ENCODE results near the gene ERC2. TPM values are rescaled to one million over a fixed set of nuclear protein-coding genes. Genes with fewer than 3 reads are reported as not detected.

Gene ERC2
- total RNA-seq, 1 donor from 2014 or later, result 0.11 TPM

DNA sequence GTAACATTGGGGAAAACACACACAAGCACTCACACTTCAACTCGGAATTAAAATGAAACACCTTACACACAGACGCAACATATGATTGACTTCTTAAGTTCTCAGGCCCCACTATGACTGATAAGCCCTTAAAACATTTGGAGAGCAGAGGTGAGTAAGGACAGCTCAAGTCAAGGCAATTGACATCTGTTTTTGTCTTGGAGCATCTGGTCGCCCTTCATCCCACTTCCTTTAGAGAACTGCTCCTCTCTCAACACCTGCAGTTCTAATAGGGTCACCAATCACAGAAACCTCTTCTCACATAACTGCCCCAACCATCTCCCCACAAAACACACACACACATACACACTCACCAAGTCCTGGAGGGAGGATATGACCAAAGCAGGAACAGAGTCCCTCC lies 43.4 kb downstream of the ERC2 start:
- H3K36me3 ChIP-seq, result no peaks in the 10 kb centered on the region
- no peaks in the 10 kb centered on the region for H3K27me3 ChIP-seq
- no peak overlapping the region for H3K4me3 ChIP-seq
- no peaks in the 10 kb centered on the region for H3K4me1 ChIP-seq
- TF ChIP-seq, protein P1, sequence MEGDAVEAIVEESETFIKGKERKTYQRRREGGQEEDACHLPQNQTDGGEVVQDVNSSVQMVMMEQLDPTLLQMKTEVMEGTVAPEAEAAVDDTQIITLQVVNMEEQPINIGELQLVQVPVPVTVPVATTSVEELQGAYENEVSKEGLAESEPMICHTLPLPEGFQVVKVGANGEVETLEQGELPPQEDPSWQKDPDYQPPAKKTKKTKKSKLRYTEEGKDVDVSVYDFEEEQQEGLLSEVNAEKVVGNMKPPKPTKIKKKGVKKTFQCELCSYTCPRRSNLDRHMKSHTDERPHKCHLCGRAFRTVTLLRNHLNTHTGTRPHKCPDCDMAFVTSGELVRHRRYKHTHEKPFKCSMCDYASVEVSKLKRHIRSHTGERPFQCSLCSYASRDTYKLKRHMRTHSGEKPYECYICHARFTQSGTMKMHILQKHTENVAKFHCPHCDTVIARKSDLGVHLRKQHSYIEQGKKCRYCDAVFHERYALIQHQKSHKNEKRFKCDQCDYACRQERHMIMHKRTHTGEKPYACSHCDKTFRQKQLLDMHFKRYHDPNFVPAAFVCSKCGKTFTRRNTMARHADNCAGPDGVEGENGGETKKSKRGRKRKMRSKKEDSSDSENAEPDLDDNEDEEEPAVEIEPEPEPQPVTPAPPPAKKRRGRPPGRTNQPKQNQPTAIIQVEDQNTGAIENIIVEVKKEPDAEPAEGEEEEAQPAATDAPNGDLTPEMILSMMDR (IDR thresholded peaks at IDR 0.05), result no peak
- H3K27ac ChIP-seq, result no peak overlapping the region
- no peaks in the 10 kb centered on the region for H3K9me3 ChIP-seq
- intact Hi-C loops (cut with DNase I), result no loop called here
- no peak for DNase-seq (ENCODE audit: low spot score in 2 of 2)

DNA sequence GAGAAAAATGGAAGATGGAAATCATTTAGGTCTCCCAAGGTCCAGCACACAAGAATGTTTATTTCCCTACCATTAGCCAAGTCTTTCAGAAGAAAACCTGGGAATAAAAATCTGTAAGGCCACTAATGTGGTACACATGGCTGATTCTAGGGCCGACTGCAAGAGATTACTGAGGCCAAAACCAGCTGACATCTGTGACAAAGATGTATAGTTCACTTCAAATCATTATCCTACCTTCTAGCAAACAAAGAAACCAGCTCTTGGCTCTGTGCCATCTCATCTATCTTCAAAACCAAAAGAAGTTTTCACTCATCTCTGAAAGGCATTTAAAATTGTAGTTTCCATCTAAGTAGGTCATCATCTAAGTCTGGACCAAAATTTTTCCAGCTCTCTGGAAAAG lies 43.9 kb downstream of the ERC2 start:
- Histone ChIP-seq H3K4me3 (no peak overlapping the region), H3K4me1 (no peaks in the 10 kb centered on the region), H3K36me3 (no peaks in the 10 kb centered on the region), H3K27me3 (no peaks in the 10 kb centered on the region), H3K9me3 (no peaks in the 10 kb centered on the region), H3K27ac (no peak overlapping the region)
- TF ChIP-seq, protein P1 (IDR thresholded peaks at IDR 0.05), result no peak
- no peak for DNase-seq (ENCODE audit: low spot score in 2 of 2)
- intact Hi-C loops (cut with DNase I), result no loop called here

DNA sequence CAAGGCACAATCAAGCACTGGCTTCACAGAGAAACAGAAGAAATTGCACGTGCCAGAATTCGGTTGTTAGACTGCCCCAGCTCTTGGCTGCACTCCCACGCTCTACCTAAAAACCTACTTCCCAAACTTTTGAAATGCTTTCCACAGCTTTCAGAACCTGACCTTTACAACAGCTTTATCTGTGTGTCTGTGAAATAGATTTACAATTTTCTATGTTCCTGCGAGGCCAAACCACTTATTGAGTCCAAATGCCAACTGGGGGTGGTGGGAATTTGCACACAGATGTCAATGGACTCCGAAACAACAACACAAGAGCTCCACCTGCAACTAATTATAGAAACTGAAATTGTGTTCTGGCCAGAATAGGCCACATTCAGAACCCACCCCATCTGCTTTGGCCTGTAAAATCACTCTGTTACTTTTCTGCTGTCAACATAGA lies 44.6 kb downstream of the ERC2 start:
- no peaks in the 10 kb centered on the region for H3K27me3 ChIP-seq
- intact Hi-C loops (cut with DNase I), result no loop called here

DNA sequence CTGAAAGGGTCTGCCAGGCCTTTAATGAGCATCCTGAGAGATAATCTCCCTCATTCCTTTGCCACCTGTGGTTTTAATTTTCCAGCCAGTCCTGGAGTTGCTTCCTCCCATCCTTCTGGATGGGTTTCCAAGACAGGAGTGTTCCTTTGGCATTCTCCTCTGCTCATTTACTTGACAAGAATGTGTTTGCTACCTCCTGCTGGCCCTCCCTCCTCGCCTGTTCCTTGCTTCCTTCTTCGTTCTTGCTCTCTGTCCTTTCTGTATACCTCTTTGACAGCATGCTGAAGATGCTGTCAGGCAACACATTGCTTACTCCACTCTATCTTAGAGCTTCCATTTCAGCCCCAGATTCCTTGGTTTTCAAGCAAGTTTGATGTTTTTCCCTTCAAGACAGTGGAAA lies 46.0 kb downstream of the ERC2 start:
- DNase-seq (ENCODE audit: low spot score in 2 of 2), result no peak
- TF ChIP-seq, protein P1 (IDR thresholded peaks at IDR 0.05), result no peak
- H3K4me3 ChIP-seq, result no peak overlapping the region
- H3K27ac ChIP-seq, result no peak overlapping the region
- no peaks in the 10 kb centered on the region for H3K4me1 ChIP-seq
- no peaks in the 10 kb centered on the region for H3K9me3 ChIP-seq
- no peaks in the 10 kb centered on the region for H3K27me3 ChIP-seq
- H3K36me3 ChIP-seq, result no peaks in the 10 kb centered on the region
- intact Hi-C loops (cut with DNase I), result no loop called here

More for the DNA sequence above, 44.6 kb downstream of the ERC2 start:
- no peaks in the 10 kb centered on the region for H3K36me3 ChIP-seq
- TF ChIP-seq, protein P1 (IDR thresholded peaks at IDR 0.05), result no peak
- H3K4me1 ChIP-seq, result no peaks in the 10 kb centered on the region
- H3K27ac ChIP-seq, result no peak overlapping the region
- no peak for DNase-seq (ENCODE audit: low spot score in 2 of 2)
- H3K9me3 ChIP-seq, result no peaks in the 10 kb centered on the region
- no peak overlapping the region for H3K4me3 ChIP-seq

DNA sequence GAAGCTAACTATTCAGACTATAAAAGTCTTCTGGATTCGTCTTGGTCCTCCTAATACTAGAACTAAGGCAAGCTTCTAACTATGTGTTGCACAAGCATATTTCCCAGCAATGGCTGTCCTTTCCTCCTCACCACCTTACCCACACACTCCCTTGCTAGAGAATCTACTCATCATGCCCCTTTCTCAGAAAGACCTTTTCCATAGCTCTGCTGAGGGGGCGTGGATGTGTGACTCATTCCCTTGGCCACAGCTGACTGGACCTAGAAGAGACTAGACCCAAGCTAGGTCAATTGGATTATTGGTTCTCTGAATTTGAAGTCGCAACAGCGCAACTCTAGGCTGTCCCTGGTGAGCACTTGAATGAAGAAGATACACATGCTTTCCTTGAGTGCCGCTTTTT lies 47.1 kb downstream of the ERC2 start:
- no peaks in the 10 kb centered on the region for H3K9me3 ChIP-seq
- intact Hi-C loops (cut with DNase I), result no loop called here
- no peak overlapping the region for H3K4me3 ChIP-seq
- no peaks in the 10 kb centered on the region for H3K36me3 ChIP-seq
- H3K4me1 ChIP-seq, result no peaks in the 10 kb centered on the region
- TF ChIP-seq, protein P1 (IDR thresholded peaks at IDR 0.05), result no peak
- no peak for DNase-seq (ENCODE audit: low spot score in 2 of 2)
- H3K27me3 ChIP-seq, result no peaks in the 10 kb centered on the region
- no peak overlapping the region for H3K27ac ChIP-seq

DNA sequence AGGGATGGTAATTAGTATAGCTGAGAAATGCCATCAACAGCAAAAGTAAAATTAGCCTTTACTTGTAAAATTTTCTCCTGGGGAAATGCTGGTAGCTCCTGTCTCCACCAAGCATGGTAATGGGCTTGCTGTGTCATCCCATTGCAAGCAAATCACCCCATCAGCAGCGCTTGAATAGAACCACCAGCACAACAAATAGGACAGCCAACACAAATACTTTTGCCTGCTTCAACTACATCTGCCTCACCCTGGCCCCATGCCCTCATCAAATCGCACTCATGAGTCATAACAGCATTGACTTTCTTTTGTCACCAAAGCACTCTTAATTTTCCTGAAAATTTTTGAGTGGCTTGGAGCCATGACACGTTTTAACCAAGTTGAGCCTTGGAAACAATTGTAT lies 52.6 kb downstream of the ERC2 start:
- Histone ChIP-seq H3K36me3 (no peaks in the 10 kb centered on the region), H3K4me1 (no peaks in the 10 kb centered on the region), H3K27ac (no peak overlapping the region), H3K27me3 (no peaks in the 10 kb centered on the region), H3K9me3 (no peaks in the 10 kb centered on the region), H3K4me3 (no peak overlapping the region)
- intact Hi-C loops (cut with DNase I), result no loop called here
- TF ChIP-seq, protein P1 (IDR thresholded peaks at IDR 0.05), result no peak
- DNase-seq (ENCODE audit: low spot score in 2 of 2), result no peak
